Ovary (tissue), 9 donors: ENCODE results near the gene CDK5RAP2. TPM values are rescaled to one million over a fixed set of nuclear protein-coding genes. Genes with fewer than 3 reads are reported as not detected.
"Not testable (repeated sequence)": the region's sequence is repeated elsewhere in the genome, so short reads cannot be mapped to it uniquely, and the experiment has no call there.

Source experiments
- DNase-seq, 5 donors: peaks; one replicate each; pipeline ENCODE4 v3.0.0-alpha.2; 2019 to 2020
- H3K27ac ChIP-seq, 2 donors: fragments of 200-600 bp; one replicate each; pipeline versions ENCODE4 v1.5.1 to v1.8.0; 2019 to 2022
- H3K27me3 ChIP-seq: fragments of 200-600 bp; one replicate; pipeline ENCODE4 v1.8.0; 2022
- H3K36me3 ChIP-seq: fragments of 200-600 bp; sonication (generic); one replicate; pipeline ENCODE4 v1.5.1; 2019
- H3K4me1 ChIP-seq: one replicate; pipeline ENCODE4 v1.8.1; 2013; ENCODE audit warnings: mild to moderate bottlenecking, moderate library complexity; ENCODE audit not compliant: insufficient read depth
- H3K4me3 ChIP-seq: fragments of 200-600 bp; sonication (generic); one replicate; pipeline ENCODE4 v1.5.1; 2017
- H3K9me3 ChIP-seq, 2 donors: fragments of 200-600 bp in 1 of 2; sonication (generic) in 1 of 2; one replicate each; pipeline versions ENCODE4 v1.5.1 to v1.8.1; 2013 to 2019; ENCODE audit warnings: mild to moderate bottlenecking in 1 of 2, moderate library complexity in 1 of 2
- EP300 ChIP-seq: sonication (generic); formaldehyde crosslinking; IDR thresholded peaks from one replicate; pipeline ENCODE4 v1.6.1; 2017; ENCODE audit warnings: antibody characterized with exemption
- POLR2A ChIP-seq: fragments of 450-650 bp; IDR thresholded peaks from one replicate; pipeline ENCODE4 v1.6.1; 2017; ENCODE audit warnings: antibody characterized with exemption, mild to moderate bottlenecking, moderate library complexity
- WGBS, 3 donors: extraction: QIAGEN DNeasy Blood & Tissue Kit in 1 of 3; methylation state at CpG; one replicate each; pipeline versions ENCODE4 v1.1.5 to v1.1.7; 2013 to 2017; 5-methylcytosine and 5-hydroxymethylcytosine counted together
- intact Hi-C, 4 donors: fragments of 100-400 bp; cut with DNase I; formaldehyde crosslinking; loops; one replicate each; pipeline versions ENCODE4 v1.11.0 to v1.15.1; 2022 to 2023
- polyA plus RNA-seq, 2 donors: library from polyadenylated mRNA; stranded (reverse); fragments of 200-250 nt in 1 of 2; fragments of 350-450 nt in 1 of 2; fragmentation: Illumina TruSeq in 1 of 2; extraction: RNeasy Lipid Tissue Mini Kit (QIAGEN cat#74804) in 1 of 2; gene quantifications; one replicate each; pipeline ENCODE4 v1.2.3, GENCODE V29; 2013 to 2014
- total RNA-seq, 7 donors: library from RNA; depleted of rRNA in 2 of 7; stranded (reverse); fragments of >200 nt in 2 of 7; fragmentation: NEBNext Ultra II Directional in 3 of 7; extraction: Animal tissue kit (Norgen Biotek cat#: 25700) in 3 of 7; gene quantifications; one replicate each; pipeline versions ENCODE4 v1.1.0 to v1.2.4, GENCODE V29; 2016 to 2023
- TF ChIP-seq, protein P1 (sequence below), 3 donors: fragments of 450-650 bp in 2 of 3; fragments of 200-600 bp in 1 of 3; IDR thresholded peaks; one replicate each; pipeline versions ENCODE4 v1.5.1 to v1.8.0; 2016 to 2022; ENCODE audit warnings: antibody characterized with exemption in 3 of 3, mild to moderate bottlenecking in 1 of 3
- donor health status: DM: no; HTN: no; CAD: no; lungs with moderate emphysema.
- donor health status: DM: no; HTN: no; CAD: no.
- donor health status: Bipolar disorder and iron deficiency.
- donor health status: DM: yes; HTN: yes; CAD: no.
- donor health status: DM: no; HTN: no; CAD: no.
- donor health status: DM: yes; HTN: yes; CAD: no.

The CDK5RAP2 gene
- total and polyA plus RNA-seq, 9 donors = 30.8 to 61.1 (median 44.7) TPM

DNA sequence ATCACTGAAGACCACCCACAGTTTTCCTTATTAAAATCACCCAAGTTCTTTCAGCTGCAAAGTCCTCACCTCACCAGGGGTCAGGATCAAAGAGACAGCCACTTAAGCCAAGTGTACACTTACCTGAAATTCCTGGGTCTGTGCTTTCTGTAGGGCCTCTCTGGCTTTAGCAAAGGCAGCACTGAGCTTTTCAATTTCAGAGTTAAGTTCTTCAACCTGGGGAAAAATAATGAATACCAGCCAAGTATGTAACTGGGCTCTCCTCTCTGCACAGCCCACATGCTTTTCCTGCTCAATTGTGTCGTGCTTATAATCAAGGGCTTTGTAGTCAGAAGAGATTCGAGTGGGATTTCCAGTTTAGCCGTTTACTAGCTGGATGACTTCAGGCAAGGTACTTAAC, 55.1 kb downstream of the CDK5RAP2 start:
- DNase-seq = no peak
- H3K27me3 ChIP-seq = no peaks in the 10 kb centered on the region
- 35 to 41% (median 39%) methylated on average over 3 of the region's 3 CpGs for WGBS, 3 donors
- no peak for TF ChIP-seq EP300
- TF ChIP-seq, protein P1, sequence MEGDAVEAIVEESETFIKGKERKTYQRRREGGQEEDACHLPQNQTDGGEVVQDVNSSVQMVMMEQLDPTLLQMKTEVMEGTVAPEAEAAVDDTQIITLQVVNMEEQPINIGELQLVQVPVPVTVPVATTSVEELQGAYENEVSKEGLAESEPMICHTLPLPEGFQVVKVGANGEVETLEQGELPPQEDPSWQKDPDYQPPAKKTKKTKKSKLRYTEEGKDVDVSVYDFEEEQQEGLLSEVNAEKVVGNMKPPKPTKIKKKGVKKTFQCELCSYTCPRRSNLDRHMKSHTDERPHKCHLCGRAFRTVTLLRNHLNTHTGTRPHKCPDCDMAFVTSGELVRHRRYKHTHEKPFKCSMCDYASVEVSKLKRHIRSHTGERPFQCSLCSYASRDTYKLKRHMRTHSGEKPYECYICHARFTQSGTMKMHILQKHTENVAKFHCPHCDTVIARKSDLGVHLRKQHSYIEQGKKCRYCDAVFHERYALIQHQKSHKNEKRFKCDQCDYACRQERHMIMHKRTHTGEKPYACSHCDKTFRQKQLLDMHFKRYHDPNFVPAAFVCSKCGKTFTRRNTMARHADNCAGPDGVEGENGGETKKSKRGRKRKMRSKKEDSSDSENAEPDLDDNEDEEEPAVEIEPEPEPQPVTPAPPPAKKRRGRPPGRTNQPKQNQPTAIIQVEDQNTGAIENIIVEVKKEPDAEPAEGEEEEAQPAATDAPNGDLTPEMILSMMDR (IDR thresholded peaks at IDR 0.05) = no peak
- no peak for TF ChIP-seq POLR2A
- no peaks in the 10 kb centered on the region for H3K4me1 ChIP-seq
- no peaks in the 10 kb centered on the region for H3K36me3 ChIP-seq
- H3K27ac ChIP-seq = no peak overlapping the region
- H3K4me3 ChIP-seq = no peak overlapping the region
- no peaks in the 10 kb centered on the region for H3K9me3 ChIP-seq
- intact Hi-C loops = no loop called here

DNA sequence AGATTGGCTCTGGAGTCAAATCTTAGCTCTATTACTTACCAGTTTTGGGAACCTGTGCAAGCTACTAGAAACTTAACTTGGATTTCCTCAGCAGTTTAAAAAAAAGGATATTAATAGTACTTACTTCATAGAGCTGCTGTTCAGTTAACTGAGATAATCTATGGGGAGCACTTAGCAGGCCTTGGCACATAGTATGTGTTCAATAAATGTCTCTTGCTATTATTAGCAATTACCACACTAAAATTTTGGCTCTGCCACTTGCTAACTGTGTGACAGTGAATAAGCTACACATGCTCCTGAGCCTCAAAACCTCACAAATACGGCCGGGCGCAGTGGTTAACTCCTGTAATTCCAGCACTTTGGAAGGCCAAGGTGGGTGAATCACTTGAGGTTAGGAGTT, 55.9 kb downstream of the CDK5RAP2 start:
- no peak for TF ChIP-seq POLR2A
- TF ChIP-seq EP300 = no peak
- no peak overlapping the region for H3K4me3 ChIP-seq
- no peaks in the 10 kb centered on the region for H3K9me3 ChIP-seq
- no peaks in the 10 kb centered on the region for H3K4me1 ChIP-seq
- 90 to 96% (median 93%) methylated on average over 3 of the region's 3 CpGs for WGBS, 3 donors
- no peaks in the 10 kb centered on the region for H3K36me3 ChIP-seq
- no peak for DNase-seq
- intact Hi-C loops = no loop called here
- H3K27me3 ChIP-seq = no peaks in the 10 kb centered on the region
- no peak overlapping the region for H3K27ac ChIP-seq

DNA sequence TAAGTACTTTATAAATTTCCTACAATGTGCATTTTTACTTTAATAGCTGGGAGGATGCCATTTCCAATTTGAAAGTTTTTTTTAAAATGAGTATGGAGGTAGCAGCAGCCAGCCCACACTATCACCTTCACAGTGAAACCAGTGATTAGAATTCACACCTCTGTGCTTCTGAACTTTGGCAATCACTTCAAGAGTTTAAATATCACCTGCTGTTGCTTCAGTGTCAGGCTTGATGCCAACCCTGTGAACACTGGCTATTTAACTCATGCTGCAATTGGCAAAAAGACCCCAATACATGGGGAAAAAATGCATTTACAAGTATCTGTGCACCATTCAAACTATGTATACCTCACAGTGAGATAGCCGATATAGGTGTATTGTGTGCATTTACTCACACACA, 57.4 kb downstream of the CDK5RAP2 start:
- intact Hi-C loops = no loop called here
- no peak for DNase-seq
- H3K27me3 ChIP-seq = no peaks in the 10 kb centered on the region
- H3K9me3 ChIP-seq = no peaks in the 10 kb centered on the region
- peaks cover 4% of the 10 kb centered on the region for H3K4me1 ChIP-seq
- no peak overlapping the region for H3K27ac ChIP-seq
- H3K36me3 ChIP-seq = no peaks in the 10 kb centered on the region
- TF ChIP-seq, protein P1 (IDR thresholded peaks at IDR 0.05) = no peak
- TF ChIP-seq POLR2A (no peak), EP300 (no peak)
- no peak overlapping the region for H3K4me3 ChIP-seq
- 96 to 97% (median 97%) methylated on average over 1 of the region's 1 CpG for WGBS, 3 donors

DNA sequence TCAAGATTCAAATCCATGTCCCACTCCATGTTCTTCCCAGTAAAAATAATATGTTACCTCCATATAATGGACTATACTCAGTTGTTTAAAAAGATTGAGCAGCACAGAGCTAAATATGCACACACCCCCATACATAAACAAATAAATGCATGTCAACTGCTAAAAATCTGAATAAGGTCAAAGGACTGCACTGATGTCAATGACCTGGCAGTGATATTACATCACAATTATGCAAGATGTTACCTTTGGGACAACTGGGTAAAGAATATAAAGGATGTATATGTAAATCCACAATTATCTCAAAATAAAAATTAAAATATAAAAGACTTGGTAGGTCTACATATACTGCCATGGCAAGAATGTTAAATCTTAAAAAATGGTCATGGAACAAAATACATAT, 57.9 kb downstream of the CDK5RAP2 start:
- Histone ChIP-seq H3K27ac (no peak overlapping the region), H3K36me3 (no peaks in the 10 kb centered on the region), H3K4me1 (peaks cover 4% of the 10 kb centered on the region), H3K9me3 (no peaks in the 10 kb centered on the region), H3K4me3 (no peak overlapping the region), H3K27me3 (no peaks in the 10 kb centered on the region)
- TF ChIP-seq POLR2A = no peak
- TF ChIP-seq, protein P1 (IDR thresholded peaks at IDR 0.05) = no peak
- intact Hi-C loops = no loop called here
- DNase-seq = no peak

DNA sequence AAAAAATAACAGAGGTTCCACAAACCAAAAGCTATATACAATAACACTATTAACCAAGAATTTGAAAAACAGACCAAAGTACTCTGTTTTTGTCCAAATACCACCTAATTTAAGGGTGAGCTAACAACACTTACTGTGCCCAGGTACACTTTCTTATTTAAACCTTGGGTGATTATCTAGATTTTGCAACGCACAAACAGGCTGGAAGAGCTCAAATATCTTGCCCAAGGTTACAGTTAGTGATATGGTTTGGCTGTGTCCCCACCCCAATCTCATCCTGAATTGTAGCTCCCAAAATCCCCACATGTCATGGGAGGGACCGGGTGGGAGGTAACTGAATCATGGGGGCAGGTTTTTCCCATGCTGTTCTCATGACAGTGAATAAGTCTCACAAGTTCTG, 58.9 kb downstream of the CDK5RAP2 start:
- Histone ChIP-seq H3K27ac (no peak overlapping the region), H3K4me1 (peaks cover 4% of the 10 kb centered on the region), H3K9me3 (no peaks in the 10 kb centered on the region), H3K4me3 (no peak overlapping the region), H3K36me3 (no peaks in the 10 kb centered on the region), H3K27me3 (no peaks in the 10 kb centered on the region)
- no peak for DNase-seq
- 82 to 90% (median 88%) methylated on average over 2 of the region's 2 CpGs for WGBS, 3 donors
- intact Hi-C loops = no loop called here
- TF ChIP-seq, protein P1 (IDR thresholded peaks at IDR 0.05) = no peak
- TF ChIP-seq EP300 (no peak), POLR2A (no peak)

DNA sequence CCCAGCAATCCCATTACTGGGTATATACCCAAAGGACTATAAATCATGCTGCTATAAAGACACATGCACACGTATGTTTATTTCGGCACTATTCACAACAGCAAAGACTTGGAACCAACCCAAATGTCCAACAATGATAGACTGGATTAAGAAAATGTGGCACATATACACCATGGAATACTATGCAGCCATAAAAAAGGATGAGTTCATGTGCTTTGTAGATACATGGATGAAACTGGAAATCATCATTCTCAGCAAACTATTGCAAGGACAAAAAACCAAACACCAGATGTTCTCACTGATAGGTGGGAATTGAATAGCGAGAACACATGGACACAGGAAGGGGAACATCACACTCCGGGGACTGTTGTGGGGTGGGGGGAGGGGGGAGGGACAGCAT, 64.0 kb downstream of the CDK5RAP2 start:
- intact Hi-C loops, H3K4me3 ChIP-seq, H3K36me3 ChIP-seq, H3K4me1 ChIP-seq, DNase-seq, H3K9me3 ChIP-seq, H3K27me3 ChIP-seq, H3K27ac ChIP-seq: not testable (repeated sequence)
- WGBS, 3 donors = 97 to 99% (median 98%) methylated on average over 4 of the region's 4 CpGs

DNA sequence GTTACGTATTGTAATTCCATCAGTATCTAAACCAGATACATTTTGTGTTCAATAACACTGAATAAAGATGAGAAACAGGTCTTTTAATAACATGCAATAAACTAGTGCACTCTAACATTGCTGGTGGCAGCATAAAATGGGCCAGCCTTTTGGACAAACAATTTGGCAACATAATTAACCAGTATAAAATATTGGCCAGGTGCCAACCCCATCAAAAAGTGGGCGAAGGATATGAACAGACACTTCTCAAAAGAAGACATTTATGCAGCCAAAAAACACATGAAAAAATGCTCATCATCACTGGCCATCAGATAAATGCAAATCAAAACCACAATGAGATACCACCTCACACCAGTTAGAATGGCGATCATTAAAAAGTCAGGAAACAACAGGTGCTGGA, 64.5 kb downstream of the CDK5RAP2 start:
- DNase-seq, H3K36me3 ChIP-seq, H3K4me3 ChIP-seq, H3K27me3 ChIP-seq, intact Hi-C loops, H3K4me1 ChIP-seq, H3K9me3 ChIP-seq, H3K27ac ChIP-seq: not testable (repeated sequence)
- WGBS, 3 donors = 93 to 96% (median 95%) methylated on average over 3 of the region's 3 CpGs
